ENCODE results near the gene ERBB4.

GRCh38 chr2:212530373-212530772 is 8.2 kb downstream of the ERBB4 start:
- TF ChIP-seq CTCF (IDR thresholded peaks at IDR 0.05) (no peak), POLR2A (IDR thresholded peaks at IDR 0.05) (no peak)

All from uterus (tissue), 2 donors.